Neuron (in vitro differentiated cells): Measurements from ENCODE around the gene NUP93.

Source experiments
- H2AFZ ChIP-seq: one replicate; pipeline ENCODE4 v1.6.1; 2013; ENCODE audit warnings: low read depth, mild to moderate bottlenecking, inconsistent platforms, low read length, moderate library complexity
- H3K27me3 ChIP-seq: one replicate; pipeline ENCODE4 v1.6.1; 2013; ENCODE audit warnings: low read length; ENCODE audit not compliant: insufficient read depth
- H3K36me3 ChIP-seq: one replicate; pipeline ENCODE4 v1.6.1; 2013; ENCODE audit warnings: low read length; ENCODE audit not compliant: insufficient read depth
- H3K4me1 ChIP-seq: one replicate; pipeline ENCODE4 v1.6.1; 2013; ENCODE audit warnings: low read length; ENCODE audit not compliant: insufficient read depth
- H3K4me3 ChIP-seq: 2 replicates; pipeline ENCODE4 v1.5.1; 2013; ENCODE audit warnings: mild to moderate bottlenecking, low read length, moderate library complexity
- H3K9me3 ChIP-seq: one replicate; pipeline ENCODE4 v1.6.1; 2013; ENCODE audit warnings: low read length

Gene NUP93

DNA sequence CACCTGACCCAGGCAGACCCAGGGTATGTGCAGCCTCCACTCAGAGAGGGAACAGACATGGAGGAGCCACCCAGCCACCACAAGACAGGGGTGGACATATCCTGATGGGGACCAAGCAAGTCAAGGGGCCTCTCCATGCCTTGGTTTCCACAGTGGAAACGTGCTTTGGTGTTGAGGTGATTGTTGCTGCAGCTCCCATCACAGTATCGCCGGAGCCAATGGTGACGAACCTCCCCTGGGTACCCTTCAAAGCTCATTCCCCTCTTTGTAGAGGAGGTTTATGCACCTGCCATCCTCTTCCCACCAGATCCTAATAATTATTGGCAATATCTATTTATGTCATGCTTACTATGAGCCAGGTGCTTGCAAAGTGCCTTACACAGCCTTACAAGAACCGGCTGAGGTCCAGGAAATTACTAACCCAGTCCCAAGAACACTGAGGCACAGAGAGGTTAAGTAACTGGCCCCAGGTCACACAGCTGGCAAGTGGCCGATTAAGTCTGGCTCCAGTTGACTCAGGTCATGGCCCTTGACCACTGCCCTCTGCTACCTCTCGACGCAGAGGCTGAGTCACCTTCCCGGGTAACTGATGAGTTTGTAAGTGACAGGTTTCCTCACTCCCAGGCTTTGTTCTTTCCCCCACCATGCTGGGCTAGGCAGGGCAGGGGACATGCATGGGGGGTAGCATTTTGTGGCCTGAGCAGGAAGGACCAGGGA is 155.7 kb downstream of the NUP93 start:
- no peaks in the 10 kb centered on the region for H3K9me3 ChIP-seq
- H3K27me3 ChIP-seq: no peaks in the 10 kb centered on the region
- H3K4me1 ChIP-seq: no peaks in the 10 kb centered on the region
- no peaks in the 10 kb centered on the region for H3K36me3 ChIP-seq
- H3K4me3 ChIP-seq: no peak overlapping the region
- H2AFZ ChIP-seq: no peak overlapping the region

DNA sequence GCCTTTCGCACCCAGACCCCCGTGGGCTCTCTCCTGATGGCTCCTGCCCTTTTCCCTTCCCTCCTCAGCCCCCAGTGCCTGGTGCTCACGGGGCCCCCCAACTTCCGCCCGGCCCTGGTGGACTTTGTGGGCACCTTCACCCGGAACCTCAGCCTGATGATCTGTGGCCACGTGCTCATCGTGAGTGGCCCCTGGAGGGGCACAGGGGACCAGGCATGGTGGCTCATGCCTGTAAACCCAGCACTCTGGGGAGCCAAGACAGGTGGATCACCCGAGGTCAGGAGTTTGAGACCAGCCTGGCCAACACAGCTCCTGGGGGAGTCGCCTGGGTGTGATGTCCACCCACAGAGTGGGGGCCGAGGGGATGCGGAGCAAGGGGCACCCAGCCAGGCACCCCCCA is 156.4 kb downstream of the NUP93 start:
- no peaks in the 10 kb centered on the region for H3K36me3 ChIP-seq
- no peak overlapping the region for H3K4me3 ChIP-seq

DNA sequence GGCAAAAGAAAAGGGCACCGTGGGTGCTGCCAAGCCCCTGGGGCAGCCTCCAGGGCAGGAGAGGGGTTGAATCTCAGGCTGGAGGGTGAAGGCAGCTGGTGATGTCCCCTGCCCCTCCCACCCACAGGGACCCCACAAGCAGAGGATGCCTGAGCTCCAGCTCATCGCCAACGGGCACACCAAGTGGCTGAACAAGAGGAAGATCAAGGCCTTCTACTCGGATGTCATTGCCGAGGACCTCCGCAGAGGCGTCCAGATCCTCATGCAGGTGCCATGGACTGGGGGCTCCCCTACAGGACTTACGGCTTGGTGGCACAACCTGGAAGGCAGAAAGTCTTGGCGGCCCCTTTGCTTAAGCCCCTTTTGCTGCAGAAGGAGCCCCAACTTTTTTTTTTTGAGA is 156.9 kb downstream of the NUP93 start:
- peaks cover 3% of the 10 kb centered on the region for H3K27me3 ChIP-seq
- H2AFZ ChIP-seq: no peak overlapping the region
- no peak overlapping the region for H3K4me3 ChIP-seq
- H3K4me1 ChIP-seq: no peaks in the 10 kb centered on the region
- H3K36me3 ChIP-seq: no peaks in the 10 kb centered on the region
- no peaks in the 10 kb centered on the region for H3K9me3 ChIP-seq

More for the DNA sequence above, 156.4 kb downstream of the NUP93 start:
- Histone ChIP-seq H3K4me1 (no peaks in the 10 kb centered on the region), H3K9me3 (no peaks in the 10 kb centered on the region), H2AFZ (no peak overlapping the region), H3K27me3 (no peaks in the 10 kb centered on the region)

DNA sequence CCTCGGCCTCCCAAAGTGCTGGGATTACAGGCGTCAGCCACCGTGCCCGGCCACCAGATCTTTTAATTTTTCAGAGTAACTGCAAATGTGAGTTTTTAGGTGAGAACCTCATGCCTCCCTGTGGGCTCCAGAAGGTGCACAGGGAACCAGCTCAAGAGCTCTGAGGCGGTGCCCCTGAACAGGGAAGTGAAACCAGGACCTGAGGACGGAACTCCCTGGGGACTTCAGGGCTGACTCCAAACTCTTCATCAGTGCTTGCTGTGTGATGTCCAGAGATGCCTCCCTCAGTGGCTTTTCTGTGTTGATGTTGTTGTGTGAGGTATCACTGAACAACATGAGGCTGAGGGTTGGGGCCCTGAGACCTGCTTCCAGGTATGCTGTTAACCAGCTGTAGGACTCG is 158.9 kb downstream of the NUP93 start:
- no peak overlapping the region for H3K4me3 ChIP-seq
- no peaks in the 10 kb centered on the region for H3K36me3 ChIP-seq

DNA sequence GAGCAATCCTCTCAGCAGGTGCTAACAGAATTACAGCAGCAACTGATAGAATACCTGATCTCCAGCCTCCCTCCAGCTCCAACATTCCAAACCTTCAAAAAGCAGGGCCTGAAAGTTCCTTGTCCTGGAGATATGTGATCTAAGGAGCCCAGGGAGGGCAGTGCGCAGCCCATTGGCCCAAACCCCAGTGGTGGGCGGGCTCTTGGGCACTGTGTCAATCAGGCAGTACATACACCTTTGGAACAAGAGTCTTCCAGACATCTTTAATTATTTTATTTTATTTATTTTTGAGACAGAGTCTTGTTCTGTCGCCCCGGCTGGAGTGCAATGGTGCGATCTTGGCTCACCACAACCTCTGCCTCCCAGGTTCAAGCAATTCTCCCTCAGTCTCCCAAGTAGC is 159.3 kb downstream of the NUP93 start:
- no peak overlapping the region for H3K4me3 ChIP-seq
- H3K36me3 ChIP-seq: no peaks in the 10 kb centered on the region
- peaks cover 5% of the 10 kb centered on the region for H3K27me3 ChIP-seq
- H3K4me1 ChIP-seq: no peaks in the 10 kb centered on the region
- no peak overlapping the region for H2AFZ ChIP-seq
- no peaks in the 10 kb centered on the region for H3K9me3 ChIP-seq

More for the DNA sequence above, 158.9 kb downstream of the NUP93 start:
- Histone ChIP-seq H3K9me3 (no peaks in the 10 kb centered on the region), H2AFZ (no peak overlapping the region), H3K4me1 (no peaks in the 10 kb centered on the region), H3K27me3 (peaks cover 5% of the 10 kb centered on the region)

DNA sequence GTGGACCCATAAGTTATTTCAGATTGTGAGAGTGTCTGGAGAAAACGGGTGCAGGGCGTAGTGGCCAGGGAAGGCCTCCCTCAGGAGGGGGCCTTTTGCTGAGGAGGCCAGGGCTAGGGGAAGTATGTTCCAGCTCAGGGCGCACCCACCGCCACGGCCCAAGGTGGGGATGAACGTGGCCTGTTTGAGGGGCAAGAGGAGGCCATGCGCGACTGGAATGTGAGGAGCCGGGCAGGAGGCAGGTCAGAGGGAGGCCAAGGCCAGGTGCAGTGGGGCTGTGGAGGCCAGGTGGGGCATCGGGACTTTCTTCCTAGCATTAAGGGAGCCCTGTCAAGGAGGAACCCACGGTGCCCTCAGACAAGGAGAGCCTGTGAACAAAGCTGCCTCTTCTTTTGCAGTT is 161.8 kb downstream of the NUP93 start:
- Histone ChIP-seq H3K4me1 (no peaks in the 10 kb centered on the region), H2AFZ (no peak overlapping the region), H3K27me3 (peaks cover 5% of the 10 kb centered on the region)

DNA sequence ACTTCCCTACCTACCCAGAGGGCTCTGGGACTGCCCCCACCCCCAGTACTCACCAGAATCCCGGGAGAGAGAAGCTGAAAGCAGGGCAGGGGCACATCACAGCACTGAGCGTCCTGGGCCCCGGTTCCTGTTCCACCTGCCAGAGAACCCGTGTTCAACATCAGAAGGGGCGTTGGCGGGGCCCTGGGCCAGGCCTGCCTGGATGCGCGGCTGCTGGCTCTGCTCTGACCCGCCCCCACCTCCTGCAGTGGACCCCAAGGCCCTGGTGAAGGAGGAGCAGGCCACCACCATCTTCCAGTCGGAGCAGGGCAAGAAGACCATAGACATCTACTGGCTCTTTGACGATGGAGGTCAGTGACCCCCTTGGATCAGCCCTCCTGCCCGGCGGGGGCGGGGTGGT is 162.8 kb downstream of the NUP93 start:
- H3K36me3 ChIP-seq: no peaks in the 10 kb centered on the region
- H2AFZ ChIP-seq: no peak overlapping the region
- no peaks in the 10 kb centered on the region for H3K4me1 ChIP-seq
- peaks cover 7% of the 10 kb centered on the region for H3K27me3 ChIP-seq
- no peaks in the 10 kb centered on the region for H3K9me3 ChIP-seq
- H3K4me3 ChIP-seq: no peak overlapping the region

More for the DNA sequence above, 161.8 kb downstream of the NUP93 start:
- Histone ChIP-seq H3K9me3 (no peaks in the 10 kb centered on the region), H3K4me3 (no peak overlapping the region), H3K36me3 (no peaks in the 10 kb centered on the region)

DNA sequence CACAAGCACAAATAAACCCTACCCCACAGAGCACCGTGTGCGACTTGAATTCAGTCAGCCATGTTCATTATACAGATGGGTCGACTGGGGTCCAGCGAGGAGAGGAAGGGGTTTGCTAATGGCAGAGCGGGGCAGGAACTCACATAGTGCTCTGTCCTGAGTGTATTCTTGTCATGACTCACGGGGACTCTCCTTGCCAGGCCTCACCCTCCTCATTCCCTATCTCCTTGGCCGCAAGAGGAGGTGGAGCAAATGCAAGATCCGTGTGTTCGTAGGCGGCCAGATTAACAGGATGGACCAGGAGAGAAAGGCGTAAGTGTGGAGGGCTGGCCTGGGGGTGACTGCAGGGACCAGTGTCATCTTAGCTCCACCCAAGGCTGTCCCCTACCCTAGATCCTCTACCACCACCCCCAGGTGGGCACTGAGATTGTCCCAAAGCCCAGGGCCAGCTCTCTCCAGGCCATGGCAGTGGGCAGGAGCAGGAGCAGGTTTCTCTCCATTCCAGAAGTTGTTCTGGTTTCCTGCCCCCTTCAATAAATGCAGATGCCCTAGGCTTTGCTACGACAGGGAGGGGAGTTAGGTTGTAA is 164.5 kb downstream of the NUP93 start:
- Histone ChIP-seq H3K9me3 (no peaks in the 10 kb centered on the region), H3K27me3 (peaks cover 11% of the 10 kb centered on the region), H3K4me3 (no peak overlapping the region), H2AFZ (no peak overlapping the region), H3K36me3 (no peaks in the 10 kb centered on the region), H3K4me1 (no peaks in the 10 kb centered on the region)

DNA sequence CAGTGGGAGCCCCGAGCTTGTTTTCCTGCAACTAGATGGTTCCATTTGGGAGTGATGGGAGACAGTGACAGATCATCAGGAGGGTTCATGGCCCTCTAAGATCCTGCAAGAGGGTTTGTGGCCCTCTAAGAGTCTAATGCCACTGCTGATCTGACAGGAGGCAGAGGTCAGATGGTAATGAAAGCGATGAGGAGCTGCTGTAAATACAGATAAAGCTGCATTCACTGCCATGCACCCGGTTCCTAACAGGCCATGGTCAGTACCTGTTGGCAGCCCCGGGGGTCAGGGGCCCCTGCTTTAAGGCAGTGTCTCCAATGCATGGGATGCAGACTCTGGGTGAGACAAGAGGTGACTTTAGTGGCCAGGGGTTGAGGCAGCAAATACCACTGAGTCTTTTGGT is 165.9 kb downstream of the NUP93 start:
- H3K4me1 ChIP-seq: no peaks in the 10 kb centered on the region
- H3K9me3 ChIP-seq: no peaks in the 10 kb centered on the region
- H3K4me3 ChIP-seq: no peak overlapping the region
- no peak overlapping the region for H2AFZ ChIP-seq
- no peaks in the 10 kb centered on the region for H3K36me3 ChIP-seq
- H3K27me3 ChIP-seq: peaks cover 11% of the 10 kb centered on the region

DNA sequence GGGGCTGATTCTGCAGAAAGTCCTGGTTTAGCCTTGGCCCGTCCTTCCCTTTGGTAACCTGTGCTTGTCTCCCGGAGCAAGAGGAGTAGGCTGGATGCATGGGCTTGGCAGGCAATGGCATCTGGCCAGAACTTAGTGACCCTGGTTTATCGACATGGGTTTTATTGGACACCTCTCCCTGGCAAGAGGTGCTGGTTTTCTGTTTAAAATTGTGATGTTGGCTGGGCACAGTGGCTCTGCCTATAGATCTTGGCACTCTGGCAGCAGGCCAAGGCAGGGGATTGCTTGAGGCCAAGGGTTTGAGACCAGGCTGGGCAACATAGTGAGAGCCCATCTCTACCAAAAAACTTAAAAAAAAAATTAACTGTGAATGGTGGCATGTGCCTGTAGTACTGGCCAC is 166.3 kb downstream of the NUP93 start:
- Histone ChIP-seq H3K27me3 (peaks cover 11% of the 10 kb centered on the region), H3K4me1 (no peaks in the 10 kb centered on the region), H2AFZ (no peak overlapping the region), H3K36me3 (no peaks in the 10 kb centered on the region), H3K4me3 (no peak overlapping the region), H3K9me3 (no peaks in the 10 kb centered on the region)

DNA sequence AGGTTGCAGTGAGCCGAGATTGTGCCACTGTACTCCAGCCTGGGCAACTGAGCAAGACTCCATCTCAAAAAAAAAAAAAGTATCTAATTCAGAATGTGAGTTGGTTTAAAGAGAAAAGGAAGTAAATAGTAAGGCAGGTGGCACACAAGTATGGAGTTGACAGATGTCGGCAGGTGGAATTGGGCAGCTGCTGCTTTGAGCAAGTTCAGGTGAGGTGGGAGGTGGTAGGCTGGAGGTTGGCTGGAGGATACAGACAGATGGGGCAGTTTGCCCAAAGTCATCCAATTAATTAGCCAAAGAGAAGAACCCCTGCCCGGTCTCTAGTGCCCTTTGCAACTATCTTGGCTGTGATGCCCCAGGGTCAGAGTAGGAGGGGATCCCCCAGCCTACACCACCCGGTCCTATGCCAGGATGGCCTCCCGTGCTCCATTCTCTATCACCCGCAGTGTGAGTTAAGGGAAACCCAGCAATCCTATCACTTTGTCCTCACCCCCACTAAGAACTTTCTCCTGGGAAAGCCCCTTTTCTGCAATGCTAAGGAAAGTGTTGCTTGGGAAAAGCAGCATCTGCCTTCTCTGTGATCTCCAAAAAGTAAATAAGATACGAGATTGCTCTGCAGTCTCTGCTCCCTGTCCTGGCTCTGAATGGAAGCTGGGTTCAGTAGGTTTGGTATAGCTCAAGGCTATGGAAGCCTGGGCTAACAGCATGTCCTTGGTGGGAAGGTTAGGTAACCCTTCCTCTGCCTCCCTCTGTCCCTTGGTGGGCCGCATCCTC is 167.3 kb downstream of the NUP93 start:
- no peaks in the 10 kb centered on the region for H3K9me3 ChIP-seq
- H3K36me3 ChIP-seq: no peaks in the 10 kb centered on the region
- no peak overlapping the region for H2AFZ ChIP-seq
- H3K4me1 ChIP-seq: no peaks in the 10 kb centered on the region
- H3K4me3 ChIP-seq: no peak overlapping the region
- H3K27me3 ChIP-seq: peaks cover 6% of the 10 kb centered on the region

DNA sequence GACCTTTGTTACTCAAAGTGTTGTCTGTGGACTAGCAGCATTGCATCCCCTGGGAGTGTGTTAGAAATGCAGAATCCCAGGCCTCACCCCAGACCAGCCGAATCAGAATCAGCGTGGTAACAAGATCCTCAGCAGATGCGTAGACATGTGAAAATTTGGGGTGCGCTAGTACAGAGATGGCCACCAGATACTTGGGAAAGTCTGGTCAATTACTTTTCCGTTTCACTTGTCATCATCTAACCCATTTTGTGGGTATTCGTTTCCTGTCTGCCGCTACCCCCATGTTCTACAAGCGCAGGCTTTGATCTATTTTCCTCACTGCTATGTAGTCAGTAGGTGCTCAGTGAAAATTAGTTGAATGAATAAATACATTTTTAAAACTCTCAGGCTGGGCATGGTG is 168.9 kb downstream of the NUP93 start:
- Histone ChIP-seq H3K4me3 (no peak overlapping the region), H3K9me3 (no peaks in the 10 kb centered on the region), H3K27me3 (peaks cover 6% of the 10 kb centered on the region), H3K4me1 (no peaks in the 10 kb centered on the region), H2AFZ (no peak overlapping the region), H3K36me3 (no peaks in the 10 kb centered on the region)
